HL-60 (cell line): ENCODE data around the gene MACIR.

Experiments
- DNase-seq, 2 experiments: peaks; one replicate each; pipeline ENCODE4 v3.0.0-alpha.2; 2010 to 2020; ENCODE audit warnings: low read depth in 1 of 2, low spot score in 1 of 2
- H3K27ac ChIP-seq: fragments of 250-450 bp; sonication (Bioruptor Pico); replicated peaks from 2 replicates; pipeline ENCODE4 v1.5.1; 2020; ENCODE audit warnings: mild to moderate bottlenecking, moderate library complexity
- H3K27me3 ChIP-seq: fragments of 250-450 bp; sonication (Bioruptor Pico); 2 replicates; pipeline ENCODE4 v1.5.1; 2021; ENCODE audit warnings: mild to moderate bottlenecking, moderate library complexity; ENCODE audit not compliant: insufficient read depth, poor library complexity, severe bottlenecking
- H3K4me3 ChIP-seq: replicated peaks from 2 replicates; pipeline ENCODE4 v1.5.1; 2011; ENCODE audit warnings: mild to moderate bottlenecking, control low read depth, low read length; ENCODE audit not compliant: insufficient read depth
- GABPA ChIP-seq: IDR thresholded peaks from 2 replicates; pipeline ENCODE4 v1.6.1; 2012; ENCODE audit warnings: low read depth
- POLR2AphosphoS5 ChIP-seq: IDR thresholded peaks from 2 replicates; pipeline ENCODE4 v1.6.1; 2012; ENCODE audit warnings: low read depth
- SPI1 ChIP-seq: IDR thresholded peaks from 2 replicates; pipeline ENCODE4 v1.6.1; 2012; ENCODE audit warnings: low read depth, mild to moderate bottlenecking, borderline replicate concordance
- TF ChIP-seq, protein P1 (sequence below): IDR thresholded peaks from one replicate; pipeline ENCODE4 v1.5.1; 2011; ENCODE audit warnings: low read length, control low read depth, inconsistent platforms; ENCODE audit not compliant: insufficient read depth
- TF ChIP-seq, protein P2 (sequence below): IDR thresholded peaks from 2 replicates; pipeline ENCODE4 v1.6.1; 2012; ENCODE audit warnings: low read depth; ENCODE audit not compliant: insufficient replicate concordance

The MACIR gene

DNA sequence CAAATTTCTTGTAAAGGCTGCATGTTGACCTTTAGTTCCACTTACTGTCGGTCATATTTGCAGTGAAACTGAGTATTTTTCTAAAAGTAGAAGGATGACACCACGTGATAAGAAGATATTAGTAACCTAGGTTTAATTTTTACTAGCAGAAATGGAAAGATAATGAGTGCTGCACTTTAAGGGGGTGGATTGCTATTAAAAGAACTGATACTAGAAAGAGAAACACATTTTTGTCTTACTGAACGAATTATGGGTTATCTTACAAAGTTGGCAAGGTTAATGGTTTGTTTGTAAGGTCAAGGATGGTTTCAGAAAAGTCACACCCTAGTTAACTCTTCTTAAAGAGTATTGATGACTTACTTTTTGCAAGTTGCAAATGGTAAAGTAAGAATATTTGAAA, 2.4 kb downstream of the MACIR start:
- Histone ChIP-seq H3K27ac (no peak overlapping the region), H3K27me3 (no peaks in the 10 kb centered on the region), H3K4me3 (no peak overlapping the region)
- DNase-seq, result no peak
- TF ChIP-seq SPI1, result no peak
- TF ChIP-seq, protein P1, sequence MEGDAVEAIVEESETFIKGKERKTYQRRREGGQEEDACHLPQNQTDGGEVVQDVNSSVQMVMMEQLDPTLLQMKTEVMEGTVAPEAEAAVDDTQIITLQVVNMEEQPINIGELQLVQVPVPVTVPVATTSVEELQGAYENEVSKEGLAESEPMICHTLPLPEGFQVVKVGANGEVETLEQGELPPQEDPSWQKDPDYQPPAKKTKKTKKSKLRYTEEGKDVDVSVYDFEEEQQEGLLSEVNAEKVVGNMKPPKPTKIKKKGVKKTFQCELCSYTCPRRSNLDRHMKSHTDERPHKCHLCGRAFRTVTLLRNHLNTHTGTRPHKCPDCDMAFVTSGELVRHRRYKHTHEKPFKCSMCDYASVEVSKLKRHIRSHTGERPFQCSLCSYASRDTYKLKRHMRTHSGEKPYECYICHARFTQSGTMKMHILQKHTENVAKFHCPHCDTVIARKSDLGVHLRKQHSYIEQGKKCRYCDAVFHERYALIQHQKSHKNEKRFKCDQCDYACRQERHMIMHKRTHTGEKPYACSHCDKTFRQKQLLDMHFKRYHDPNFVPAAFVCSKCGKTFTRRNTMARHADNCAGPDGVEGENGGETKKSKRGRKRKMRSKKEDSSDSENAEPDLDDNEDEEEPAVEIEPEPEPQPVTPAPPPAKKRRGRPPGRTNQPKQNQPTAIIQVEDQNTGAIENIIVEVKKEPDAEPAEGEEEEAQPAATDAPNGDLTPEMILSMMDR, result no peak
- no peak for TF ChIP-seq POLR2AphosphoS5
- TF ChIP-seq, protein P2, sequence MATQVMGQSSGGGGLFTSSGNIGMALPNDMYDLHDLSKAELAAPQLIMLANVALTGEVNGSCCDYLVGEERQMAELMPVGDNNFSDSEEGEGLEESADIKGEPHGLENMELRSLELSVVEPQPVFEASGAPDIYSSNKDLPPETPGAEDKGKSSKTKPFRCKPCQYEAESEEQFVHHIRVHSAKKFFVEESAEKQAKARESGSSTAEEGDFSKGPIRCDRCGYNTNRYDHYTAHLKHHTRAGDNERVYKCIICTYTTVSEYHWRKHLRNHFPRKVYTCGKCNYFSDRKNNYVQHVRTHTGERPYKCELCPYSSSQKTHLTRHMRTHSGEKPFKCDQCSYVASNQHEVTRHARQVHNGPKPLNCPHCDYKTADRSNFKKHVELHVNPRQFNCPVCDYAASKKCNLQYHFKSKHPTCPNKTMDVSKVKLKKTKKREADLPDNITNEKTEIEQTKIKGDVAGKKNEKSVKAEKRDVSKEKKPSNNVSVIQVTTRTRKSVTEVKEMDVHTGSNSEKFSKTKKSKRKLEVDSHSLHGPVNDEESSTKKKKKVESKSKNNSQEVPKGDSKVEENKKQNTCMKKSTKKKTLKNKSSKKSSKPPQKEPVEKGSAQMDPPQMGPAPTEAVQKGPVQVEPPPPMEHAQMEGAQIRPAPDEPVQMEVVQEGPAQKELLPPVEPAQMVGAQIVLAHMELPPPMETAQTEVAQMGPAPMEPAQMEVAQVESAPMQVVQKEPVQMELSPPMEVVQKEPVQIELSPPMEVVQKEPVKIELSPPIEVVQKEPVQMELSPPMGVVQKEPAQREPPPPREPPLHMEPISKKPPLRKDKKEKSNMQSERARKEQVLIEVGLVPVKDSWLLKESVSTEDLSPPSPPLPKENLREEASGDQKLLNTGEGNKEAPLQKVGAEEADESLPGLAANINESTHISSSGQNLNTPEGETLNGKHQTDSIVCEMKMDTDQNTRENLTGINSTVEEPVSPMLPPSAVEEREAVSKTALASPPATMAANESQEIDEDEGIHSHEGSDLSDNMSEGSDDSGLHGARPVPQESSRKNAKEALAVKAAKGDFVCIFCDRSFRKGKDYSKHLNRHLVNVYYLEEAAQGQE, result no peak

DNA sequence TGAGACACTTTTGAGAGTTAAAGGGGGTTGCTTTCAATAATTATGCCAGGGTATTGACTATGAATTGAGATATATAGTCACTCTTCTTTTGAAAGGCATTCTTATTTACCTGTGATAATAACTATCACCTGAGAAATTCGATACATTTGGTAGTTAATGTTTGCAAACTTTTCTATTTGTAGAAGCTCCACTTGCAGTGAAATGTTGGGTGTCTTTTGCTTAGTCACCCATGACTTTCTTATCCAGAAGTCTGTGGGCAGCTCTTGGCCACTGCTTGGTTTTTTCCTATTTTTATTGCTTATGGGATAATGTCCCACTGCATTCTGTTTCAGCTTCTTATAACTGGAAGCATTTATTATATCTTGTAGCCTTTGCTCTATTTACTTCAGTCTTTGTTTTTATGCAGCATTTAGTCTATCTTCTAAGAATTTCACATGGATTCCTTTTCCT, 3.9 kb downstream of the MACIR start:
- H3K27ac ChIP-seq, result no peak overlapping the region
- no peaks in the 10 kb centered on the region for H3K27me3 ChIP-seq
- TF ChIP-seq, protein P1, result no peak
- TF ChIP-seq, protein P2, result no peak
- H3K4me3 ChIP-seq, result no peak overlapping the region
- DNase-seq, result no peak

DNA sequence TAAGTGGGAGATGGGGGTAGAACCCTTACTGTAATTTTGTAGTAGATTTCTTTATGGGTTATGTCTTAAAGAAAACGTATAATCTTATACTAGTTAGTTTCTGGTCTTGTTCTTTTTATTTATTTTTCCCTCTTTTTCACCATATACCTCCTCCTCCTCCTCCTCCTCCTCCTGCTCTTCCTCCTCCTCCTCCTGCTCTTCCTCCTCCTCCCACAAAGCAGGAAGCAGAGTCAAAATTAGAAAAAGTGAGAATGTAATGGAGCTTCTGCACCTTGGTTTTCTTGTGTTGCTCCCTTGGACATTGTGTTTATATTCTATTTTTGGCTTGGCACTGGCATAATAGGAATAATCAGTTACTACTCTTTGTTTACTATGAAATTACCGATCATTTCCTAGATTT, 4.5 kb downstream of the MACIR start:
- DNase-seq, result no peak
- Histone ChIP-seq H3K27me3 (no peaks in the 10 kb centered on the region), H3K4me3 (no peak overlapping the region), H3K27ac (no peak overlapping the region)
- TF ChIP-seq, protein P2, result no peak
- TF ChIP-seq, protein P1, result no peak
- TF ChIP-seq GABPA, result no peak
- no peak for TF ChIP-seq POLR2AphosphoS5
- no peak for TF ChIP-seq SPI1
